HAP-1 (cell line): ENCODE data around the gene YEATS4.
A peak's percentile ranks its signal among the peaks of the same experiment; 100 is the strongest.

Experiments
- DNase-seq, 2 experiments: peaks; one replicate each; pipeline ENCODE4 v3.0.0-alpha.2; 2016 to 2020; ENCODE audit warnings: low spot score in 2 of 2
- H3K27me3 ChIP-seq: fragments of 250-450 bp; sonication (Bioruptor Pico); 2 replicates; pipeline ENCODE4 v1.5.1; 2020; ENCODE audit warnings: low read depth, mild to moderate bottlenecking, moderate library complexity
- H3K36me3 ChIP-seq: fragments of 250-450 bp; sonication (Bioruptor Pico); replicated peaks from 2 replicates; pipeline ENCODE4 v1.5.1; 2020; ENCODE audit warnings: mild to moderate bottlenecking
- H3K4me1 ChIP-seq: fragments of 250-450 bp; sonication (Bioruptor Pico); 2 replicates; pipeline ENCODE4 v1.5.1; 2020; ENCODE audit warnings: mild to moderate bottlenecking
- H3K4me3 ChIP-seq: fragments of 250-450 bp; sonication (Bioruptor Pico); 2 replicates; pipeline ENCODE4 v1.5.1; 2020; ENCODE audit warnings: mild to moderate bottlenecking, moderate library complexity
- H3K9me3 ChIP-seq: fragments of 250-450 bp; sonication (Bioruptor Pico); 2 replicates; pipeline ENCODE4 v1.5.1; 2020; ENCODE audit warnings: mild to moderate bottlenecking, moderate library complexity
- in situ Hi-C: fragments of 300-500 bp; cut with MboI; formaldehyde crosslinking; loops from 3 replicates; pipeline ENCODE4 v1.14.3; 2020; ENCODE audit warnings: low sequenced_read_pairs, inconsistent platforms, mixed read lengths

YEATS4 gene

DNA sequence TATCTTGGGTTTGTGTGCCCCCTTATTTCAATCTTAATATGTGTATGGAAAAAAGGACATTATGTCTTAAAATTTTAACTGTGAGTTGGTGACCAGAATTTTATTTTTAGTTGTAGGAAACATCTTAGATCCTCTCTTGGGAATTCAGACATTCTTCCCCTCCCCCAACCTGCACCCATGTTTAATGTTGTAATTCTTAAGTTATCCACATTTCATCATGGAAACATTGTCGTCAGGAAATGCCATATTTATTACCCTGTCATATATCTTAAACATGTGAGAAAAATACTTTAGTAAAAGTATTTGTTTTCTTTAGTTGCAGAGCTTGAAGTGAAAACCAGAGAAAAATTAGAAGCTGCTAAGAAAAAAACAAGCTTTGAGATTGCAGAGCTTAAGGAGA lies 30.3 kb downstream of the YEATS4 start:
- in situ Hi-C loops = no loop called here
- H3K4me1 ChIP-seq = 0 out of 2 replicates have a peak, but pooled peaks cover 2% of the 10 kb centered on the region
- H3K4me3 ChIP-seq = no peak overlapping the region
- H3K9me3 ChIP-seq = no peaks in the 10 kb centered on the region
- peaks cover 28% of the 10 kb centered on the region for H3K36me3 ChIP-seq
- no peaks in the 10 kb centered on the region; the same call in 1 of the 2 replicates for H3K27me3 ChIP-seq
- DNase-seq = no peak

DNA sequence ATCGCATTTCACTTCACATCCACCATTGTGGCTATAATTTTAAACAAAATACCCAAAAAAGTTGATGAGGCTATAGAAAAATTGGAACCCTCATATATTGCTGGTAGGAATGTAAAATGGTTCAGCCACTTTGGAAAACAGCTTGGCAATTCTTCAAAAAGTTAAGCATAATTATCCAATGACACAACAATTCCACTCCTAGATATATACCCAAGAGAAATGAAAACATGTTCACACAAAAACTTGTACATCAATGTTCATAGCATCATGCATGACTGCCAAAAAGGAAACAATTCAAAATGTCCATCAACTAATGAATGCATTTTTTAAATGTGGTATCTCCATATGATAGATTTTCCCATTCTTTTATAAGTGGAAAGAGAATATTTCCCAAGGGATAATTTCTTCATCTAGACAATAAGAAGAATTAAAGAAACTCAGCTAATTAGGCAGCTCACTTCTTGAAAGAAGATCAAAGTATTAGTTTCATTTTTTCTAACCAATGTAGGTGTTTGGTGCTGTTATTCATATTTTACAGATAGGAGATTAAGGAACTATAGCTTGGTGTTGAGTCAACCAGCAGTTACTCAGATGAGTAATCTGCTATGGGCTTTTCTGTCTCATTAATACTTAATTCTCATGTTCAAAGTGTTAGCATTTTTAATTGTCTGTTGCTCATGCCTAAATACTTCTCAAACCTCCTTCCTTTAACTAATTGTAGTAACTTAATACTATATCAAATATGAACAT lies 32.8 kb downstream of the YEATS4 start:
- Histone ChIP-seq H3K36me3 (peaks cover 27% of the 10 kb centered on the region), H3K4me3 (no peak overlapping the region), H3K4me1 (0 out of 2 replicates have a peak, but pooled peaks cover 2% of the 10 kb centered on the region), H3K9me3 (no peaks in the 10 kb centered on the region), H3K27me3 (no peaks in the 10 kb centered on the region; the same call in 1 of the 2 replicates)
- in situ Hi-C loops = no loop called here
- no peak for DNase-seq

DNA sequence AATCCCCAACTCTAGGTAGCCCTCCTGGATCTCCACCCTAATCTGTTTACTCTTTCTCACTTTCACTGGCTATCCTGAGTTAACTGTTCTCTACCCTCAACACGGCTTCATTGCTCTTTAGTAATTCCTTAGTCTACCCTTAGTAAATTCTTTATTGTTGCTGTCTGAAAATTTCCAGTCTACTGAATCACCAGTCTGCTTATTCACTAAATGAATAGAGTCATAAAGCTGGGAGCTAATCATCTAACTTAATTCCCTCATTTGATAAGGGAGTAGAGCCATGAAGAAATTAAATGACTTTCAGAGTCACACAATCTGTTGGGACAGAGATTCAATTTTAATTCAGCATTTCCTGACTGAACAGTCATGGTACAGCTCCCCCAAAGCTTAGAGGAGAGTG lies 36.5 kb downstream of the YEATS4 start:
- H3K36me3 ChIP-seq = peaks cover 15% of the 10 kb centered on the region; the same call in 1 of the 2 replicates
- no peak overlapping the region for H3K4me3 ChIP-seq
- DNase-seq = no peak
- H3K27me3 ChIP-seq = no peaks in the 10 kb centered on the region; the same call in 1 of the 2 replicates
- H3K9me3 ChIP-seq = no peaks in the 10 kb centered on the region
- H3K4me1 ChIP-seq = peaks cover 2% of the 10 kb centered on the region; the same call in 1 of the 2 replicates
- in situ Hi-C loops = no loop called here

DNA sequence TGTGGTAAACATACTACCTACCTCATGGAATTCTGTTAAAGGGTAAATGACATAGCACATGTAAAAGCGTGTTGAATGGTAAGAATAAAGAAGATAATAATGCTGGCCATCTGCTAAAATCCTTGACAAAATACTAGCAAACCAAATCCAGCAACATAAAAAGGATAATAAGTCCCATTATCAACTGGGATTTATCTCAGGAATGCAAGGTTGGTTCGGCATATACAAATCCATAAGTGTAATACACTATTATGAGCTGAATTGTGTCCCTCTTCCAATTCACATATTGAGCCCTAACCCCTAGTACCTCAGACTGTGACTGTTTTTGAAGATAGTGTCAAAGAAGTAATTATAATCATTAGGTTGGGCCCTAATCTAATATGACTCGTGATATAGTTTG lies 37.4 kb downstream of the YEATS4 start:
- DNase-seq = no peak
- H3K4me1 ChIP-seq = peaks cover 2% of the 10 kb centered on the region; the same call in 1 of the 2 replicates
- no peaks in the 10 kb centered on the region; the same call in 1 of the 2 replicates for H3K27me3 ChIP-seq
- H3K36me3 ChIP-seq = peaks cover 11% of the 10 kb centered on the region; the same call in 1 of the 2 replicates
- no peak overlapping the region for H3K4me3 ChIP-seq
- in situ Hi-C loops = no loop called here
- H3K9me3 ChIP-seq = no peaks in the 10 kb centered on the region

DNA sequence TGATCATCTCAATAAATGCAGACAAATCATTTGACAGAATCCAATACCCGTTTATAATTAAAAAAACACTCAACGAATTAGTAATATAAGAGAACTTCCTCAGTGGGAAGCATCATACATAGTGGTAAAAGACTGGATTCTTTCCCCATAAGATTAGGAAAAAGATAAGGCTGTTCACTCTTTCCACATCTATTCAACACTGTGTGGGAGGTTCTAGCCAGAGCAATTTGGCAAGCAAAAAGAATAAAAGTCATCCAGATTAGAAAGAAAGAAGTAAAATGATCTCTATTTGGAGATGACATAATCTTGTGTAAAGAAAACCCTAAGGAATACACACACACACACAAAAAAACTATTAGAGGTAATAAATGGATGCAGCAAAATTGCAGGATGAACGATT lies 38.4 kb downstream of the YEATS4 start:
- no peak for DNase-seq
- in situ Hi-C loops = no loop called here
- Histone ChIP-seq H3K4me1 (peaks cover 2% of the 10 kb centered on the region; the same call in 1 of the 2 replicates), H3K27me3 (no peaks in the 10 kb centered on the region; the same call in 1 of the 2 replicates), H3K4me3 (no peak overlapping the region), H3K36me3 (peaks cover 10% of the 10 kb centered on the region; the same call in 1 of the 2 replicates), H3K9me3 (no peaks in the 10 kb centered on the region)

DNA sequence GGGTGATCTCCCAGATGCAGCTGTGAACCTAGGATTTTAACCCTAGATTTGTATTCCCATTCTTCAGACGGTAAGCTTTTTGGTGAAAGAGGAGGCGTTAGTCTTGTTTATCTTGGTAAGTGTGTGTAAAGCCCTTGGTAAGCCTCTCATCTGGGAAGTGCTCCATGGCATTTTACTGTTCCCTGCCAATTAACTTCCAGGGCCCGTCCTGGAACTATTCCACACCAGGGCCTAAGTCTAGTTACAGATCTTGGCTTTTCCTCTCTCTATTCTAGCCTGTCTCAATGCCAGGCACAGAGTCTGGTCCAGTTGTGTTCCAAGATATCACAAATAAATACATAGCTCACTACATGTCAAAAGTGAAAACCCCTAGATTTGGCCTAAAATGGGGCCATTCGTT lies 42.4 kb downstream of the YEATS4 start:
- DNase-seq = no peak
- Histone ChIP-seq H3K4me1 (no peaks in the 10 kb centered on the region; the same call in 1 of the 2 replicates), H3K4me3 (no peak overlapping the region), H3K27me3 (no peaks in the 10 kb centered on the region), H3K9me3 (no peaks in the 10 kb centered on the region), H3K36me3 (peaks cover 1% of the 10 kb centered on the region; the same call in 1 of the 2 replicates)
- in situ Hi-C loops = no loop called here

DNA sequence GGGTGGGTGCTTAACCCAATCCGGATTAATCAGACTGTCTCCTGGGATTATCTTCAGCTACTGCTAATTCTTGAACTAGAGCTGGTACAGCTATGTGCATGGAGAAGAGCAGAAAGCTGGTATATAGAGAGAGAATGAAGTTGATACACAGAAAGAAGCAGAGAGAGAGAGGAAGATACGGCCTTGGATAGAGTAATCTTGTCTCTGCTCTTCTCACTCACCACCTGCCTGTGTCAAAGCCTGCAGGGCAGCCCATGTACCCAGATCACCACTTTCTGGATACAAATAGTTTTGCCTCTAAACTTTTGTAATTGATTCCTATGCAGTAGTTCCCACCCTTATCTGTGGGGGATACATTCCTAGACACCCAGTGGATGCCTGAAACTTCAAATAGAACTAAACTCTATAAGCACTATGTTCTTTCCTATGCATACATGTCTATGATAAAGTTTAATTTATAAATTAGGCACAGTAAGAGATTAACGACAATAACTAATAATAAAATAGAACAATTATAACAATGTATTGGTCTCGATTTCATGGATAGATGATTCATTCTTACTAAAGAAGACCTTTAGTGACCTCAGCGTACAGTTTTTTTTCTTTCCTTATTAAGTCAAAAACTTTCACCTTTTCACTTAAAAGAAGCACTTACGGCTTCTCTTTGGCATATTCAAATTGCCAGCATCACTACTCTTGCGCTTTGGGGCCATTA lies 45.5 kb downstream of the YEATS4 start:
- Histone ChIP-seq H3K9me3 (no peaks in the 10 kb centered on the region), H3K4me3 (no peak overlapping the region), H3K4me1 (no peaks in the 10 kb centered on the region), H3K36me3 (no peaks in the 10 kb centered on the region), H3K27me3 (no peaks in the 10 kb centered on the region)
- DNase-seq = no peak
- in situ Hi-C loops = no loop called here

DNA sequence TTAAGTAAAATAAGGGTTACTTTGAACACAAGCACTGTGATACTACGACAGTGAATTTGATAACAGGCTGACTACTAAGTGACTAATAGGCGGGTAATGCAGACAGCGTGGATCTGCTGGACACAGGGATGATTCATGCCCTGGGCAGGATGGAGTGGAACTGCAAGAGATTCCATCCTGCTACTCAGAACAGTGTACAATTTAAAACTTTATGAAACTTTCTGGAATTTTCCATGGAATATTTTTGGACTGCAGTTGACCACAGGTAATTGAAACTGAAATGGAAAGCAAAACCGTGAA lies 46.0 kb downstream of the YEATS4 start:
- no peak overlapping the region for H3K4me3 ChIP-seq
- H3K4me1 ChIP-seq = no peaks in the 10 kb centered on the region
- in situ Hi-C loops = no loop called here
- H3K36me3 ChIP-seq = no peaks in the 10 kb centered on the region
- H3K27me3 ChIP-seq = no peaks in the 10 kb centered on the region
- H3K9me3 ChIP-seq = no peaks in the 10 kb centered on the region
- no peak for DNase-seq

DNA sequence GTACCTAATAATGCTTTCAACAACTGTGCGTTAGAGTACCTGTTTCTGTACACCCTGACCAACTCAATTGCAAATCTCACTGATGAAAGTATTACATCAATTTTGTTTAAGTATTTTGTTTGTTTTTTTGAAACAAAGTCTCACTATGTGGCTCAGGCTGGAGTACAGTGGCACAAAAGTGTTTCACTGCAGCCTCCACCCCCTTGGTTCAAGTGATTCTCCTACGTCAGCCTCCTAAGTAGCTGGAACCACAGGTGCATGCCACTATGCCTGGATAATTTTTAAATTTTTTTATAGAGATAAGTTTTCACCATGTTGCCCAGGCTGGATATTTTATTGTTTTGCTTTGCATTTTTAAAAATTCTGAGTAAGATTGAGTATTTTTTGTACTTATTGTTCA lies 46.7 kb downstream of the YEATS4 start:
- H3K27me3 ChIP-seq = no peaks in the 10 kb centered on the region
- no peak overlapping the region for H3K4me3 ChIP-seq
- DNase-seq = no peak
- no peaks in the 10 kb centered on the region for H3K4me1 ChIP-seq
- no peaks in the 10 kb centered on the region for H3K9me3 ChIP-seq
- in situ Hi-C loops = no loop called here
- H3K36me3 ChIP-seq = no peaks in the 10 kb centered on the region

DNA sequence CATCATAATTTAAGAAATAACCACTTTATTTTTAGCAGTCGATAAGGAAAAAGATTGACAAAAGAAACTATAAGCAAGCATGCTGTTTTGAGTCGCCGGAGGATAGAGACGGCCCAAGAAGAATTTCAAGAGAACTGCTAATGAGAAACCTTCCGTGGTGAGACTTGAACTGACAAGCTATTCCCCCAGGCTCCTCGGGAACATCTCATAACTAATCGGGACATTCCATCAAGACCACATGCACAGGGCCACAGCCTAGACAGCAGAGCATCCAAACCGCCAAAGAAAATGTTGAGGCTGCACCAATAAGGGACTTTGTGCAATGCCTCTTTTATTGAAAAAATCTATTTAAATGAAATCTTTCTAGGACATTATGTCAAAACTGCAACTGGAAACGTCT lies 51.0 kb downstream of the YEATS4 start:
- Histone ChIP-seq H3K27me3 (no peaks in the 10 kb centered on the region), H3K4me1 (no peaks in the 10 kb centered on the region), H3K4me3 (no peak overlapping the region), H3K9me3 (no peaks in the 10 kb centered on the region), H3K36me3 (no peaks in the 10 kb centered on the region)
- no peak for DNase-seq
- in situ Hi-C loops = no loop called here

DNA sequence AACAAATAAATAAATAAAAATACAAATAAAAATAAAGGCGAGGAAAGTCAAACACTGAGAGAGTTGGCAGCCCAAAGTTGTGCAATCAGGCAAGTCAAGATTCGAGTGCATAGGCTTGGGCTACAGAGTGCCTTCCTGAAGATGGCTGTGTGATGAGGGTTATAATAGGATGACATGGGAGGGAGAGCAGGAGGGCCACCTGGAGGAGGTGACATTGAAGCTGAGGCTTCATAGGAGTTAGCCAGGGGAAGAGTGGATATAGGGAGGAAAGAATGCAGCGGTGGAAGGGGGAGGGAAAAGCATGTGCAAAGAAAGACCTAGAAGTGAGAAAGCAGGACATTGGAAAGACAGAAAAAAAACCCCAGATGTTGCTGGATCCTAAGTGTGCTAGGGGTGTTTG lies 53.1 kb downstream of the YEATS4 start:
- Histone ChIP-seq H3K36me3 (no peaks in the 10 kb centered on the region), H3K9me3 (no peaks in the 10 kb centered on the region), H3K27me3 (no peaks in the 10 kb centered on the region), H3K4me3 (no peak overlapping the region), H3K4me1 (no peaks in the 10 kb centered on the region)
- no peak for DNase-seq
- in situ Hi-C loops = no loop called here

DNA sequence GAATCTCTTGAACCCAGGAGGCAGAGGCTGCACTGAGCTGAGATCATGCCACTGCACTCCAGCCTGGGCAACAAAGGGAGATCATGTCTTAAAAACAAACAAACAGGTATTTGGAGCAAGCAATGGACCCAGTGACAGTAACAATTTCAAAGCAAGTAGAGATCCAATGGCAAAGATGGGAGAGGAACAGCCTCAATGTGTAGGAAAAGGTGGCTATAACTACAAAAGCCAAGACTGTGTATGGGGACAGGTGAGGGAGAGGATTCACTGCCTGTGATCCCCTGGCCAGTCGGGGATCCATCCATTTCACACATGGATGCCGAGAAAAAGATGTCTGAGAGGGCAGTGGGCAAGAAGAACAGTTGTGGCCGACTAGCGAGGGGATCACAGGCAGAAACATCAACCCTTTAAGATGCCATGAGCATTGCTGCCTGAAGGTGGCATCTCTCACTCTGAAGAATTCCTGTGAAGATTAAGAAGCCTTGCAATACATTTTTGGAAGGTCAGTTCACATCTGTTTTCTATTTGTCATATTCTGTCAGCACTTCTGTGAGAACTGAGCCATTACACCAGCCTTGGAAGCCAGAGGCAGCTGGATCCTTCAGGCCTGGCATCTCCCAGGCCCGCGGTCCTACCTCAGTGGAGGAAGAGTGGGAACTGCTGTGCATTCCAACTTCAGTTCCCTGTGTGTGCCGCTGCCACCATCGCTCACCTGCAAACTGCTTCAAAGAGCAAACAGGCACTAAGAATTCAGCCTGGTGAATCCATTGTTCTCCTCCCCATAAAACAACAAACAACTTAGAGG lies 56.1 kb downstream of the YEATS4 start:
- peak; percentile 49 to 51 for DNase-seq
- H3K9me3 ChIP-seq = no peaks in the 10 kb centered on the region
- in situ Hi-C loops = no loop called here

DNA sequence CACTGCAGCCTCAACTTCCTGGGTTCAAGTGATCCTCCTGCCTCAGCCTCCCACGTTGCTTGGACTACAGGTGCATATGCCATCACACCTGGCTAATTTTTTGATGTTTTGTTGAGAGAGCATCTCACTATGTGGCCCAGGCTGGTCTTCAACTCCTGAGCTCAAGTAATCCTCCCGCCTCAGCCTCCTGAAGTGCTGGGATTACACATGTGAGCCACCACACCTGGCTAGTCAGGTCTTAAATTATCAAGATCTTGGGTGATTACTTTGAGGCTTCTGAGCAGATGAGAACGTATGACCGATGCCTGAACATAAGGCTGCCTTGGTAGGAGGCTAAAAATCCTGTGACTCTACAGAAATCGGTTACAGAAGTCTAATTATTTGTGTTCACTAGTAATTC lies 57.7 kb downstream of the YEATS4 start:
- Histone ChIP-seq H3K36me3 (no peaks in the 10 kb centered on the region), H3K9me3 (no peaks in the 10 kb centered on the region), H3K4me1 (no peaks in the 10 kb centered on the region), H3K27me3 (no peaks in the 10 kb centered on the region), H3K4me3 (no peak overlapping the region)
- in situ Hi-C loops = no loop called here
- DNase-seq = no peak

More for the DNA sequence above, 56.1 kb downstream of the YEATS4 start:
- no peaks in the 10 kb centered on the region for H3K4me1 ChIP-seq
- H3K36me3 ChIP-seq = no peaks in the 10 kb centered on the region
- H3K27me3 ChIP-seq = no peaks in the 10 kb centered on the region
- H3K4me3 ChIP-seq = no peak overlapping the region

DNA sequence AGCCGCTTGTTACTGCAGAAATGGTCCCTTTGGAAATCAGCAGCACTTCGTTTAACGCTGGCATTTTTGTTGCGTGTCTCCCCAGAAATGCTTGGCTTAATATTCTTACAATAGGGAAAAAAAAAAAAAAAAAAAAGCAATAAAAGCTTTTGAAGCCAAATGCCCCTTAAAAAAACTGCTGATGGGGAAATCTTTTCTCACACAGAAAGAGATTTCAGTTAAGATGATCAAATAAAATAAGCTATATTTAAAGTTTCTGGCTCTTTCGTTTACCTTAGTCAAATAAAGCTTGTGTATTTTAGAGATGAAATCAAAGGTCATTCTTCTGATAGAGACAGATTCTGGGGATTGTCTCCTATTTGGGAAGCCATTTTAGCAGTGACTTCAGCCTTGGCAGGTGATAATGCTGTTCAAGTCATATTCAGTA lies 58.2 kb downstream of the YEATS4 start:
- no peaks in the 10 kb centered on the region for H3K27me3 ChIP-seq
- in situ Hi-C loops = no loop called here
- H3K4me1 ChIP-seq = no peaks in the 10 kb centered on the region
- H3K4me3 ChIP-seq = no peak overlapping the region
- no peaks in the 10 kb centered on the region for H3K9me3 ChIP-seq
- DNase-seq = no peak
- no peaks in the 10 kb centered on the region for H3K36me3 ChIP-seq
